Brain pericyte (primary cell): ENCODE data around the gene PCYT1B.
A peak's percentile ranks its signal among the peaks of the same experiment; 100 is the strongest.
"Not testable (repeated sequence)": the region's sequence is repeated elsewhere in the genome, so short reads cannot be mapped to it uniquely, and the experiment has no call there.

Source experiments
- DNase-seq: peaks from one replicate; pipeline ENCODE4 v3.0.0-alpha.2; 2012; ENCODE audit warnings: low read depth, low spot score

The PCYT1B gene

DNA sequence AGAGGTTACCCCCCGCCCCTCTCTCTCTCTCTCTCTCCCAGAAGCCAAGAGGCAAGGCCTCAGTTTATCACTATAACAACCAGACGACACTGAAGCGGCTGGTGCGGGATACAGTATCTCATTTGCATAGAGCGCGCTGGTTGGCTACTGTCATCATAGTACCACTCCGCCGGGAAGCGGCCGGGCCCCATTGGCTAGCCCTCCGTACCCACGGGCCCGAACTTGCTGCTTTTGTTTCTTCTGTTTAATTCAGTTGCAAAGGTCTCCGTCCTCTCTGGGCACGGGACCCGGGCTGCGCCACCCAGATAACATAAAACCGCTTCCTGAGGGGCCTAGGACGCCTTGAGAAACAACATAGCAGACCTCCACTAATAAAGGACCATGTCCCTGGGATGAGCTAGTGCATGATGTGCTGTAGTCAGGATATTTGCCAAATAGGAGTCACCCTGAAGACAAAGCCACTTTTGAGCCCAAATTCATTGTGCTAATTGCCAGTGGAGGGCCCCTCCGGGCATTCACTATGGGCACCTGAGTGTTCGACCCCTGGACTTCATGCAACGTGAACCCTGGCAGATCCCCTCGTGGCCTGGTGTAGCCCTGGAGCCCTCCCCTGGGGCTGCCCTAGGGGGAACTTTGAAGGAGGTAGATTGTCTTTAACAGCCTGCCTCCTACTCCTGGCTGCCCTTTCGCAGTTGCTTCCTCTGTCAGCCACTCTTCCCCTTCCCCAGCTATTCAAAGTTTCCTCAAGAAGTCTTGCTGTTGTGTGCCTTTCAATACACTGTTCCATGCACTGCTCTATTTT lies at the start of gene PCYT1B:
Gene PCYT1B, minus strand, starts transcription at position 91 of the 802 bp plus-strand sequence. CDS start 242 bp downstream, outside the sequence.
- peak; percentile 17 for DNase-seq

DNA sequence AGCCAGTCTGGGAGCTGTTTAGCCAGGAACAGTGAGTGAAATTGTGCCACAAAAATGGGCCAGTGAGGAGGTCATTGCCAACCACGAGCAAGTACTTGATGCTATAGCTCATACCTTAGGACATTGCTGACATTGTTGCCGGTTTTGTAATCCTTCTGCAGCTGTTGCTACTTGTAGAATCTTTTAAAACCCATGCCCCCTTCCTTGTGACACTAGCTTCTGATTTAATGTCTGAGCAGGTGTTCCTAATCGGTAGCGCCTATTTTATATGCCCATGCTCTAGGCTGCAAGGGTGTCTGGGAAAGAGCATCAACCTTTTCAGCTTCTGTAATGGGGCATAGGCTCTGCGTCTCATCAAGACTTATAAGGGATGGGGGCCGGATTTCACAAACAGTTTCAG lies 49.1 kb upstream of the PCYT1B start:
- no peak for DNase-seq

GRCh38 chrX:24694825-24695224 lies 47.7 kb upstream of the PCYT1B start:
- DNase-seq = no peak

- DNase-seq = peak; percentile 86
Measured at GRCh38 chrX:24693453-24694202, 46.5 kb upstream of the PCYT1B start, which contains the start of gene POLA1. Gene POLA1, plus strand, starts transcription at chrX:24693918. Its CDS starts 44 bp downstream, at chrX:24693962.

- DNase-seq = no peak
Measured at GRCh38 chrX:24692305-24692704, 45.2 kb upstream of the PCYT1B start.

GRCh38 chrX:24684048-24684447 lies 36.9 kb upstream of the PCYT1B start:
- no peak for DNase-seq

DNA sequence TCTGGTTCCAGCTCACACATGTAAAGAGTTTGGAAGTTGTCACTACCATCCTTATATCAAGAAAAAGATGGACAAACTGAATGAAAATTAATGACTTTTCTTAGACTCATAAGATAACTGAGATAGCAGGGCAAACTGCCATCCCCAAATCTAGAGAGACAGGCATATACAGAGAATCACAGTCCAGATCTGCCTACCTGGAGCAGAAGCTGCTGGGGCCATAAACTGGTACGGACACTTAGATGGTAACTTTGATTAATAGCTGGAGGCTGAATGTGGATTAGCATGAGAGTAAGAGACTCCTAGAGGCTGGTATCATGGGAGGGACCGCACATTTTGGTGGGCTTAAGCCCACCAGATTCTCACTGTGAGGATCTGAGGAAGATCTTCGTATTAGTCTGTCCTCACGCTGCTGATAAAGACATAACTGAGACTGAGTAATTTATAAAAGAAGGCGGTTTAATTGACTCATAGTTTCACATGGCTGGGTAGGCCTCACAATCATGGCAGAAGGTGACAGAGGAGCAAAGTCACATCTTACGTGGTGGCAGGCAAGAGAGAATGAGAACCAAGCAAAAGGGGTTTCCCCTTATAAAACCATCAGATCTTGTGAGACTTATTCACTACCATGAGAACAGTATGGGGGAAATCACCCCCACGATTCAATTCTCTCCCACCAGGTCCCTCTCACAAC lies 35.7 kb upstream of the PCYT1B start:
- no peak for DNase-seq

DNA sequence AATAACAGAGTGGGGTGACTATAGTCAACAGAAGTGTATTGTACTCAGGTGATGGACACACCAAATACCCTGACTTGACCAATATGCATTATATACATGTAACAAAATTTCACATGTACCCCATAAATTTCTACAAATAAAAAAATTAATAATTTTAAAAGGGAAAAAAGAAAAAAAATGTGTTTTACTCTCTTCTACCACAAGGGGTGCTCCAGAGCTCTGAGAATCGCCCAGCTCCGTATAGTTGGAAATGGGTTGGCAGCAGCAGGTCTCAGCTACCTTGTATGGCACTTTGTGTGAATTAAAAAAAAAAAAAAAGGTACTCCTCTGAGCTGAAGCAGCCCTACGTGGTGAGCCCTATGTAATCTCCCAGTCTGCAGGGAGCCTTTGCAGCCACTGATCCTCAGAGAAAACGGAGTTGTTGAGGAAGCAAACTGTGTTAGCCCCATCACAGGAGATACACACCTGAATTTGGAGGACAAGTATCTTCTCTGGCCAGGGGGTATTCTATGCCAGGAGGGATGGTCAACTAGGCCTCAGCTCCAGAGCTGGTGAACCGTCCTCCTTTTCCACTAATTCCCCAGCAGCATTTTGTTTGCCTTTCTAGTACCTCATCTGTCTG lies 29.4 kb upstream of the PCYT1B start:
- no peak for DNase-seq

DNA sequence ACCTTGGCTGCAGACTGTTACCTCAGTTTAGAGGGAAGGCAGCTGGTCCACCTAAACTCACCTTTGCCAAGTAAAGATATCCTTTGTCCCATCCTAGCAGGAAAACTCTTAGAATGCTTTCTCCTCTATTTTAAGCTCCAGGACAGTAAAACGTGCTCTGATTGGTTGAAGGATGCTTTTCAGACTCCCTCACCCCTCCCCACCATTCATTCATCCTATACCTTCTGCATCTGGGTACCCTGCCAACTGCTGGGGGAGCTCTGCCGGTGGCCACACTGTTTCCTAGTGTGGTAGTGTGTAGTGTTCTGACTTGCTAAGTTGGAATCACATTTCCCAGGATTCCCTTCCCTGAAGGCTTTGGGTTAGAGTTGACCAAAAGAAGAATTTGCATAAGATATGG lies 26.3 kb upstream of the PCYT1B start:
- no peak for DNase-seq

- DNase-seq = no peak
Measured at GRCh38 chrX:24672701-24673190, 25.6 kb upstream of the PCYT1B start.

DNA sequence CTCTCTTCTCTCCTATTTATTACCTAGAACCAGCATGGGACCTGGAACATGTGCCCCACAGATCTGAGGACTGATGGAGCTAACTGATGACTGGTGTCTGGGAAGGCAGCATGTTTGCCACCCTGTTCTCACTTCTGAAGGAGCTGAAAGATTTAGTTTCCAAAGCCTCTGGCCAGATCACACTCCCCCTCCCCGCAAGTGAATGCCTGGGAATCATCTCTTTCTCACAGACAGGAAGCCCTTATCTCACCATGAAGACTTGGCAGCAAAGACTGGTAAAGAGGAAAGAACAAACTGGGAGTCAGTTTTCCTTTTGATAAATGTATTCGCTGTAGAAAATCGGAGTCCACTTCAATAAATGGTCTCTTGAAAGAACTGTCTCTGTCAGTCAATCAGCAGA lies 21.0 kb upstream of the PCYT1B start:
- no peak for DNase-seq

- no peak for DNase-seq
Measured at GRCh38 chrX:24662352-24662751, 15.2 kb upstream of the PCYT1B start.

DNA sequence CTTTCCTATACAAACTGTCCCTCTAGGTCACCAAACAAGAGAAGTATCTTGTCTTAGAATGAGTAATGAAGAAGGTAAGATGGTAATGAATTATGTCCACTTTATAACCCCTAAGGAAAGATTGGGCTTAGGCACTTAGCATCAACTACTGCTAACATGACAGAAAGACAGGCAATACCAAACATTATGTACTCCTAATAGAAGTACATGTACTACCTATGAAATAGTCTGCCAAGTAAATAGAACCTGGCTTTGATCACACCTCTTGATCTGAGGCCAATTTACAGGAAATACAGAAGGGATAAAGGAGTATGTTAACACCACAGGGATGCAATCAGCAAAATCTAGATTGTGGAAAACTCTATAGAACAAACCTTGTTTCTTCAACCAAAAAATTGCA lies 14.1 kb upstream of the PCYT1B start:
- no peak for DNase-seq

DNA sequence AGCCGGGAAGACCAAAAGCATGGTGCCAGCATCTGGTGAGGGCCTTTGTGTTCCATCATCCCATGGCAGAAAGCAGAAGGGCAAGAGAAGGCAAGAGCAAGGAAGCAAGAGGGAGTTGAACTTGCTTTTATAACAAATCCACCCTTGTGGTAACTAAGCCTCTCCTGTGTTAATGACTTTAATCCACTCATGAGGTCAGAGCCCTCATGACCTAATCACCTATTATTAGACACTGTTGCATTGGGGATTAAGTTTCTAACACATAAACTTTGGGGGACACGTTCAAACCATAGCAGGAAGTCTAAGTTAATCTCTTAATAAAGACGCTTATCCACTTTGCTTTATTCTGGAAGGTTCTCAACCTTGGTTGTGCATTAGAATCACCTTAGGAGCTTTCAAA lies 12.5 kb upstream of the PCYT1B start:
- DNase-seq = no peak

- no peak for DNase-seq
Measured at GRCh38 chrX:24659106-24659505, 12.0 kb upstream of the PCYT1B start.

- no peak for DNase-seq
Measured at GRCh38 chrX:24658421-24658820, 11.3 kb upstream of the PCYT1B start.

DNA sequence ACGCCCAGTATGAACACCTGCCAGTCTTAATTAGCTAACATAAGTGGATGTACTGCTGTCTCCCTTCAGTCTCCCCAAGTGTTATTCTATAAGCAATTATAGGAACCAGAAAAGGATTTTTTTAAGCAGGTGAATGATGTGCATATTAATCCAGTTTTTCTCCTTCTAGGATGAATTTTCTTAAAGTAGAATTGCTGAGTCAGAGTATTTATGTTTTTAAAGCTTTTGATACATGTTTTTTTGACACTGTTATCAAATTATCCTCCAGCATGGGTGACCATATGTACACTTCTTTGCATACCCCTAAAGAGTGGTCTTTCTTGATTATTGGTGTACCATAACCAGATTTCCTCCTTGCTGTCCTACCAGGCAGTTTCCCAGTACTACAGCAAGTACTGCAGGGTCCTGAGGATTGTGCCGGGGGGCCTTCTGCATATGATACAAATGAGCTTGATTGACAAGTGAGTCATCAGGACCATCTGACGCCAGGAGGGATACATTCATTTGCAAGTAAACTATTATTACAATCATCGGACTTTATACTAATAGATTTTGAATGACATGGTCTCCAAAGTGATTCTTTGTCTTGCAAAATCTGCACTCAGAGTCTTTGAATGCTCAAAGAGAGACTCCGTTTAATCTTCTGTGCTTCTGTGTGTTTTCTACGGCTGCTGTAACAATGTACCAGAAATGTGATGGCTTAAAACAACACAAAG lies 10.7 kb upstream of the PCYT1B start:
- no peak for DNase-seq

- not testable (repeated sequence) for DNase-seq
Measured at GRCh38 chrX:24655679-24656078, 8.5 kb upstream of the PCYT1B start.

DNA sequence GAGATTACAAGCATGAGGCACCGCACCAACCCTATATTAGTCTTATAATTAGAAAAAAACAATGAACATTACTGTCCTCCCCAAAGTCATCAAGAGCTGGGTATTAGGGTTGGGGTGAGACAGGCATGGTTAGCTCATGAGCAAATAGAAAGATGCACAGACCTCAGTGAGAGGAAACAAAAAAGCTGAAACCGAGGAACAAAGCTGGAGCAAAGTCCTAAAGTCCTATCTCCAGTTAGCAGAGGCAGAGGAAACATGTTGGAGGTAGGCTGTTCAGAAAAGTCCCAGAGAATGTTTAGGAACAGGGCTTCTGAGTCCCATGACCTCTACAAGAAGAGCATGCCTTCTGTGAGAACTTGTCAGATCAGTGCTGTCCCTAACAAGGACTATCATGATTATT lies 4.6 kb upstream of the PCYT1B start:
- no peak for DNase-seq

DNA sequence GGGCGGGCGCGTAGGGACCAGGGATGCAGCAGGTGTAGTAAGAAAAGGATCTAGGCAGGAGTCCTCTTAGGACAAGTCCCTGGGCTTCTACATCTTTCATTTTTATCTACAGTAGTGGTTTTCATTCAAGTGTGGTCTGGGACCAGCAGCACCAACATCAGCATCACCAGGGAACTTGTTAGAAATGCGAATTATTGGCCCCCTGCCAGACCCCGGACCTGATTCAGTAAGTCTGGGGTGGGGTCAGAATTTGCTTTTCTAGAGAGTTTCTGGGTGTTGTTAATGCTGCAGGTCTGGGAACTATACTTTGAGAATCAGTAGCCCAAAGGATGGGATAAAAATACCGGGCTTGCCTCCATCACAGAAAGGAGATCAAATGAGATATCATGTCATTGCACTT lies 1.3 kb upstream of the PCYT1B start:
- no peak for DNase-seq

DNA sequence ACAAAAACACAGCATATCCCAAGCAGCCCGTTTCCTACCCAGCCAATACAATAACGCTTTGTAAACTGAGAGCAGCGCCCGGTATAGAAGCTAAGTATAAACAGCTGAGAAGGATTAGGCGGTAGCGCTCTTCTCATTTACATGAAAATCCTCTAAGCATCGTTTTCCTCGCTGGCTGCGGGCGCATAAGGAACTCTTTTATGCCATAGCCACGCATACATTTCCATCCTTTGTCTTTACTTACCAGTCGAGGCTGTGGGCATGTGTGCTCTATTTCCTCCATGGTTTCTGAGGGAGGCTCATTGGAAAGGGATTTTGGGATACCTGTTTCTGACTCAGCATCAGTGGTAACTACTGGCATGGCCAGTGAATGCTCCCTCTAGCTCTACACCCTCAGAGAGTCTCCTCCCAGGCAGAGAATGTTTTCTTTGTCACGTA lies 383 bp downstream of the PCYT1B start:
- DNase-seq = no peak
